HepG2 (cell line): Measurements from ENCODE around the gene EFHD2. TPM values are rescaled to one million over a fixed set of nuclear protein-coding genes. Genes with fewer than 3 reads are reported as not detected.
A peak's percentile ranks its signal among the peaks of the same experiment; 100 is the strongest.
"Not testable (repeated sequence)": the region's sequence is repeated elsewhere in the genome, so short reads cannot be mapped to it uniquely, and the experiment has no call there.

Experiments
- ATAC-seq: fragments of 200-7000 bp; cut with Tn5 transposase; 3 replicates; pipeline ENCODE4 v1.9.1; 2020; ENCODE audit warnings: mild to moderate bottlenecking, moderate library complexity
- BruUV-seq: library from RNA; stranded (reverse); fragments of 400-500 nt; replicated peaks from 2 replicates; lab custom pipeline; 2021; lab: Mats Ljungman, UMichigan
- CTCF ChIA-PET: fragments of 300-600 bp; formaldehyde crosslinking; extraction: SDS; loops from one replicate; lab custom pipeline; 2021; ENCODE audit warnings: low total read pairs, inconsistent platforms, low intra/inter-chr PET ratio; lab: Yijun Ruan, JAX
- POLR2A ChIA-PET: fragments of 350-600 bp; sonication (Branson Sonifier 250); formaldehyde crosslinking; loops from one replicate; lab custom pipeline; 2020; ENCODE audit warnings: antibody characterized with exemption, inconsistent platforms; lab: Yijun Ruan, JAX
- DNase-seq: peaks from one replicate; pipeline ENCODE4 v3.0.0-alpha.2; 2015; ENCODE audit warnings: low spot score
- FAIRE-seq: peaks from 3 replicates; lab custom pipeline; 2011; peaks lifted over from hg19 to GRCh38; lab: Jason Lieb, UNC
- H2AFZ ChIP-seq: one replicate; pipeline ENCODE4 v1.6.1; 2011; ENCODE audit warnings: low read length, inconsistent platforms
- H3K27ac ChIP-seq: fragments of 300-600 bp; 3 replicates; pipeline ENCODE4 v1.8.0; 2011; ENCODE audit warnings: mixed run types, mild to moderate bottlenecking, mixed read lengths, low read length, inconsistent platforms; ENCODE audit not compliant: insufficient read depth; ENCODE audit errors: extremely low read length
- H3K27me3 ChIP-seq, 2 experiments: fragments of 200-600 bp in 1 of 2; 2 replicates in 1 of 2; 3 replicates in 1 of 2; pipeline versions ENCODE4 v1.6.0 to v1.8.0; 2011; ENCODE audit warnings: low read length in 2 of 2, mild to moderate bottlenecking in 2 of 2, moderate library complexity in 2 of 2, inconsistent platforms in 1 of 2; ENCODE audit not compliant: insufficient read depth in 2 of 2, control insufficient read depth in 1 of 2
- H3K36me3 ChIP-seq, 2 experiments: fragments of 200-600 bp in 1 of 2; replicated peaks in 1 of 2; 2 replicates in 1 of 2; 3 replicates in 1 of 2; pipeline versions ENCODE4 v1.5.1 to v1.8.0; 2011; ENCODE audit warnings: low read length in 2 of 2, inconsistent platforms in 1 of 2; ENCODE audit not compliant: insufficient read depth in 2 of 2, control insufficient read depth in 1 of 2
- H3K4me1 ChIP-seq: 2 replicates; pipeline ENCODE4 v1.5.1; 2012; ENCODE audit warnings: low read length, inconsistent platforms; ENCODE audit not compliant: insufficient read depth
- H3K4me2 ChIP-seq: 2 replicates; pipeline ENCODE4 v1.6.0; 2011; ENCODE audit warnings: low read depth, low read length, inconsistent platforms
- H3K4me3 ChIP-seq, 3 experiments: fragments of 200-600 bp in 1 of 3; sonication (generic), shearing (Covaris generic) in 1 of 3; replicated peaks in 1 of 3; 2 replicates each; pipeline ENCODE4 v1.5.1; 2011 to 2016; ENCODE audit warnings: low read length in 3 of 3, inconsistent platforms in 2 of 3, low read depth in 2 of 3, mild to moderate bottlenecking in 2 of 3, control low read depth in 1 of 3, mixed read lengths in 1 of 3; ENCODE audit not compliant: insufficient read depth in 1 of 3
- H3K79me2 ChIP-seq: one replicate; pipeline ENCODE4 v1.6.1; 2011; ENCODE audit warnings: low read length, inconsistent platforms; ENCODE audit not compliant: insufficient read depth
- H3K9ac ChIP-seq: 2 replicates; pipeline ENCODE4 v1.6.0; 2011; ENCODE audit warnings: mild to moderate bottlenecking, low read depth, low read length, inconsistent platforms; ENCODE audit not compliant: insufficient read depth
- H3K9me3 ChIP-seq: 2 replicates; pipeline ENCODE4 v1.5.1; 2012; ENCODE audit warnings: mild to moderate bottlenecking, low read length
- H4K20me1 ChIP-seq: 2 replicates; pipeline ENCODE4 v1.6.0; 2011; ENCODE audit warnings: inconsistent platforms, mild to moderate bottlenecking, low read length, moderate library complexity; ENCODE audit not compliant: insufficient read depth
- NFYC ChIP-seq: IDR thresholded peaks from 2 replicates; pipeline ENCODE4 v1.6.1; 2016; ENCODE audit warnings: missing genetic modification reagents, missing compliant biosample characterization
- ZNF841 ChIP-seq: sonication (generic); formaldehyde crosslinking; IDR thresholded peaks from 2 replicates; pipeline ENCODE4 v1.8.1; 2023; ENCODE audit warnings: missing genetic modification reagents, borderline replicate concordance
- WGBS: methylation state at CpG from one replicate; pipeline ENCODE4 v1.1.6; 2017; ENCODE audit warnings: low lambda C conversion rate; 5-methylcytosine and 5-hydroxymethylcytosine counted together
- in situ Hi-C: cut with HindIII; loops from 2 replicates; pipeline ENCODE4 v1.10.0; 2017; ENCODE audit warnings: low pct_unique_long_range_greater_than_20kb; ENCODE audit not compliant: extremely low pct_ligation_motif_present
- intact Hi-C: fragments of 100-400 bp; cut with micrococcal nuclease; formaldehyde crosslinking; loops from one replicate; pipeline ENCODE4 v1.10.0; 2022; ENCODE audit not compliant: unreplicated experiment
- polyA plus RNA-seq, 8 experiments: library from polyadenylated mRNA; depleted of rRNA in 3 of 8; stranded (reverse) in 7 of 8; unstranded in 1 of 8; fragments of >200 nt; fragmentation: Illumina TruSeq in 4 of 8; extraction: Trizol in 4 of 8; gene quantifications; 2 replicates each; pipeline versions ENCODE4 v1.2.1 to v1.2.3, GENCODE V29; 2011 to 2016; ENCODE audit warnings: low read depth in 4 of 8, missing spikeins in 1 of 8, mixed read lengths in 1 of 8; ENCODE audit not compliant: insufficient read depth in 1 of 8
- total RNA-seq, 5 experiments: library from RNA; depleted of rRNA; stranded (reverse); fragments of >200 nt; fragmentation: Illumina TruSeq; extraction: Trizol; gene quantifications; 2 replicates each; pipeline ENCODE4 v1.2.3, GENCODE V29; 2016; ENCODE audit warnings: low read depth in 1 of 5

EFHD2 gene
- total and polyA plus RNA-seq, 2 of the 13 experiments (the other 11 are each of a cell fraction or from before 2014, with no cell fraction given): 9.4 to 12.7 TPM

DNA sequence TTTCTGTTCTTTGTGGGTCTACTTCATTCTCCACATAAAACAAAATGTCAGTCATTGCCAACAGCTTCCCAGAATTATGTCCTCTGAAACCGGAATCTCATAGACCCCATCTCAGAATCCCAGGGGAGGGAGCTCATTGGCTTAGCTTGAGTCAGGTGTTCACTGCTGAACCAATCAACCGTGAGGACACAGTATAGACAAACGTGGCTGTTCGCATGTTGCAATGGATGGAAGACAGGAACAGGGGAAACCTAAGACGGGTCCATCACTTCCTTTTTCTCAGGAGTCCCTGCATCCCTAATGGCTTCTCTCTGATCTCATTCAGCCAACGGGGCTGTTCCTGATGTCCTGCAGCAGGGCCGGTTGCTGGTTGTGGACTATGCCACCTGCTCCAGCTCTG is 56.0 kb downstream of the EFHD2 start:
- no peak overlapping the region for H3K27ac ChIP-seq
- no peak for DNase-seq
- no peak overlapping the region for H3K4me3 ChIP-seq
- H3K9ac ChIP-seq: no peak overlapping the region
- no peaks in the 10 kb centered on the region for H3K9me3 ChIP-seq
- no peak for ATAC-seq
- FAIRE-seq: no peak
- H3K4me2 ChIP-seq: no peak overlapping the region
- H2AFZ ChIP-seq: no peak overlapping the region
- intact Hi-C loops: no loop called here
- in situ Hi-C loops: no loop called here
- H4K20me1 ChIP-seq: no peaks in the 10 kb centered on the region
- no peaks in the 10 kb centered on the region for H3K36me3 ChIP-seq
- peaks cover 21% of the 10 kb centered on the region for H3K4me1 ChIP-seq
- H3K27me3 ChIP-seq: peaks cover 0 to 5% of the 10 kb centered on the region in 2 experiments; a peak in 2 of 5 replicates
- CTCF ChIA-PET: no interaction called here
- no TSS peak for BruUV-seq
- POLR2A ChIA-PET: no interaction called here
- TF ChIP-seq NFYC: 0 out of 2 replicates have a peak, but pooled peaks have one; percentile 21
- no peak for TF ChIP-seq ZNF841 (CRISPR knock-in tag)
- 54% methylated on average over 5 of the region's 7 CpGs for WGBS
- H3K79me2 ChIP-seq: no peaks in the 10 kb centered on the region

DNA sequence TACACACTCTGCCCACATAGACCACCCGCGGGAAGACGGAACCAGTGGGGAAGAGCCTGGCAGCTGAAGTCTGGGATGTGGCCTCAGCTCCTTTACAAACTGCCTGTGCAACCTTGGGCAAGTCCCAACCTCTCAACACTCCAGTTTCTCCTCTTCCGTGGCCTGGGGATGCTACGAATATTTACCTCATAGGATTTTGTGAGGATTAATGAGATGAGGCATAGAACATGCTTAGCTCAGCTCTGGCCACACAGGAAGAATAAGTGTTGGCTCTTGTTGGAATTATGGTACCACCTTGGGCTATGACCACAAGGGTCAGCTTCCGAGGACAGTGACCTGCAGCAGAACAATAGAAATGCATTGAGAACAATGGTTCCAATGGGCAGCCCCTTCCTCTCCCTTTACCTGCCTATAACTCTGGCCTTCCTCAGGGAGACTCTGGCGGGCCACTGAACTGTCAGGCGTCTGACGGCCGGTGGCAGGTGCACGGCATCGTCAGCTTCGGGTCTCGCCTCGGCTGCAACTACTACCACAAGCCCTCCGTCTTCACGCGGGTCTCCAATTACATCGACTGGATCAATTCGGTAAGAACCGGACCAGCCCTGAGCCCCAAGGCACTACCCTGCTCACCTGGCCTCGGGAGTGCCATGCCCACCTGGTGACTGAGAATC is 57.4 kb downstream of the EFHD2 start:
- POLR2A ChIA-PET, CTCF ChIA-PET, H3K9me3 ChIP-seq, intact Hi-C loops, H3K27ac ChIP-seq, H3K36me3 ChIP-seq, H3K4me2 ChIP-seq, DNase-seq, BruUV-seq, H2AFZ ChIP-seq, H3K4me3 ChIP-seq, H4K20me1 ChIP-seq, H3K79me2 ChIP-seq, H3K9ac ChIP-seq, in situ Hi-C loops, FAIRE-seq, H3K27me3 ChIP-seq, ATAC-seq: not testable (repeated sequence)
- H3K4me1 ChIP-seq: peaks cover 21% of the 10 kb centered on the region
- 85% methylated on average over 21 of the region's 22 CpGs for WGBS
